GM23338 (cell line): ENCODE measurements around the gene GLCCI1. TPM values are rescaled to one million over a fixed set of nuclear protein-coding genes. Genes with fewer than 3 reads are reported as not detected.

Experiments used
- ATAC-seq: fragments of 200-7000 bp; cut with Tn5 transposase; 3 replicates; pipeline ENCODE4 v1.9.1; 2020
- DNase-seq: peaks from one replicate; pipeline ENCODE4 v3.0.0-alpha.2; 2015; ENCODE audit warnings: low spot score
- H2AFZ ChIP-seq: fragments of 200-600 bp; sonication (generic); 2 replicates; pipeline ENCODE4 v1.8.0; 2016; ENCODE audit warnings: antibody characterized with exemption, mild to moderate bottlenecking, moderate library complexity
- H3F3A ChIP-seq: fragments of 200-600 bp; sonication (generic); replicated peaks from 2 replicates; pipeline ENCODE4 v1.8.0; 2017; ENCODE audit warnings: antibody characterized with exemption, mixed run types, low read depth
- H3K27ac ChIP-seq: fragments of 200-600 bp; sonication (generic); 2 replicates; pipeline ENCODE4 v1.6.1; 2016; ENCODE audit warnings: low read depth
- H3K27me3 ChIP-seq: fragments of 200-600 bp; sonication (generic); 2 replicates; pipeline ENCODE4 v1.8.0; 2016; ENCODE audit warnings: mild to moderate bottlenecking, mixed run types, moderate library complexity; ENCODE audit not compliant: insufficient read depth
- H3K36me3 ChIP-seq: fragments of 200-600 bp; sonication (generic); 2 replicates; pipeline ENCODE4 v1.8.0; 2016; ENCODE audit warnings: mild to moderate bottlenecking; ENCODE audit not compliant: insufficient read depth
- H3K4me1 ChIP-seq: fragments of 200-600 bp; sonication (generic); 2 replicates; pipeline ENCODE4 v1.8.0; 2016; ENCODE audit warnings: mild to moderate bottlenecking, moderate library complexity; ENCODE audit not compliant: insufficient read depth
- H3K4me2 ChIP-seq: fragments of 200-600 bp; sonication (generic); 2 replicates; pipeline ENCODE4 v1.7.1; 2017; ENCODE audit warnings: mixed run types
- H3K4me3 ChIP-seq: fragments of 200-600 bp; sonication (generic); 2 replicates; pipeline ENCODE4 v1.6.1; 2016; ENCODE audit warnings: mixed run types
- H3K79me2 ChIP-seq: fragments of 200-600 bp; sonication (generic); replicated peaks from 2 replicates; pipeline ENCODE4 v1.8.0; 2017; ENCODE audit warnings: mild to moderate bottlenecking; ENCODE audit not compliant: insufficient read depth
- H3K9me2 ChIP-seq: fragments of 200-600 bp; sonication (generic); 2 replicates; pipeline ENCODE4 v1.8.0; 2017; ENCODE audit not compliant: insufficient read depth
- H4K20me1 ChIP-seq: fragments of 200-600 bp; sonication (generic); replicated peaks from 2 replicates; pipeline ENCODE4 v1.8.0; 2017; ENCODE audit warnings: mild to moderate bottlenecking; ENCODE audit not compliant: insufficient read depth
- H3K27ac Mint-ChIP-seq: 2 replicates; pipeline ENCODE4 v1.8.0; 2020; ENCODE audit warnings: inconsistent platforms, mild to moderate bottlenecking, moderate library complexity, mixed read lengths
- H3K27me3 Mint-ChIP-seq: 3 replicates; pipeline ENCODE4 v1.8.0; 2022; ENCODE audit warnings: low read depth, mild to moderate bottlenecking, moderate library complexity, mixed read lengths, inconsistent platforms; ENCODE audit not compliant: insufficient read depth, poor library complexity
- H3K36me3 Mint-ChIP-seq: 3 replicates; pipeline ENCODE4 v1.8.0; 2021; ENCODE audit warnings: low read depth, mild to moderate bottlenecking, inconsistent platforms, moderate library complexity, mixed read lengths
- H3K4me1 Mint-ChIP-seq: 3 replicates; pipeline ENCODE4 v1.8.0; 2020; ENCODE audit warnings: mild to moderate bottlenecking, inconsistent platforms, mixed read lengths
- H3K4me3 Mint-ChIP-seq: 3 replicates; pipeline ENCODE4 v1.8.0; 2021; ENCODE audit warnings: moderate library complexity, mild to moderate bottlenecking, inconsistent platforms, mixed read lengths
- H3K9me3 Mint-ChIP-seq: 3 replicates; pipeline ENCODE4 v1.8.0; 2020; ENCODE audit warnings: moderate library complexity, mild to moderate bottlenecking, inconsistent platforms, mixed read lengths
- CREB1 ChIP-seq: fragments of 250-450 bp; sonication (Bioruptor Pico); IDR thresholded peaks from 2 replicates; pipeline ENCODE4 v1.5.0; 2020; ENCODE audit warnings: low read depth, mild to moderate bottlenecking, moderate library complexity
- CTCF ChIP-seq, 2 experiments: fragments of 200-600 bp in 1 of 2; sonication (generic) in 1 of 2; conservative IDR thresholded peaks; 2 replicates each; pipeline versions ENCODE4 v1.5.1 to v1.6.1; 2016 to 2017; ENCODE audit warnings: antibody characterized with exemption in 2 of 2, low read depth in 2 of 2, mild to moderate bottlenecking in 2 of 2, moderate library complexity in 1 of 2
- ETS1 ChIP-seq: IDR thresholded peaks from 2 replicates; pipeline ENCODE4 v1.6.1; 2016; ENCODE audit warnings: antibody characterized with exemption
- JUNB ChIP-seq: IDR thresholded peaks from one replicate; pipeline ENCODE4 v1.6.1; 2016; ENCODE audit warnings: antibody characterized with exemption; ENCODE audit not compliant: unreplicated experiment
- POLR2AphosphoS5 ChIP-seq: IDR thresholded peaks from 2 replicates; pipeline ENCODE4 v1.6.1; 2016; ENCODE audit warnings: antibody characterized with exemption, low read depth
- REST ChIP-seq: IDR thresholded peaks from one replicate; pipeline ENCODE4 v1.6.1; 2018; ENCODE audit warnings: antibody characterized with exemption; ENCODE audit not compliant: unreplicated experiment
- STAT1 ChIP-seq: IDR thresholded peaks from one replicate; pipeline ENCODE4 v1.6.1; 2016; ENCODE audit warnings: antibody characterized with exemption; ENCODE audit not compliant: unreplicated experiment
- ZNF114 ChIP-seq: fragments of 250-450 bp; sonication (Bioruptor Pico); IDR thresholded peaks from 2 replicates; pipeline ENCODE4 v1.5.0; 2020; ENCODE audit warnings: mild to moderate bottlenecking, moderate library complexity
- ZNF331 ChIP-seq: fragments of 250-450 bp; sonication (Bioruptor Pico); IDR thresholded peaks from 2 replicates; pipeline ENCODE4 v1.5.0; 2020; ENCODE audit warnings: low read depth, mild to moderate bottlenecking, moderate library complexity
- polyA plus RNA-seq: library from polyadenylated mRNA; unstranded; fragments of >200 nt; fragmentation: Nextera tagmentation; extraction: Ambion mirVana; gene quantifications from 2 replicates; pipeline ENCODE4 v1.2.1, GENCODE V29; 2016
- total RNA-seq: library from RNA; depleted of rRNA; stranded (reverse); fragments of >200 nt; shearing (Covaris generic); gene quantifications from 2 replicates; pipeline ENCODE4 v1.2.3, GENCODE V29; 2014

The GLCCI1 gene
- total and polyA plus RNA-seq, 2 experiments from 2014 or later: 15.0 to 15.7 TPM

GRCh38 chr7:8089036-8089780 is 120.6 kb downstream of the GLCCI1 start (continued):
- TF ChIP-seq REST: no peak
- no peak for TF ChIP-seq POLR2AphosphoS5
- TF ChIP-seq JUNB: no peak
- TF ChIP-seq ZNF331: no peak
- no peak for TF ChIP-seq CREB1 (CRISPR knock-in tag)
- no peak for TF ChIP-seq ZNF114 (CRISPR knock-in tag)
- no peak for TF ChIP-seq ETS1
- TF ChIP-seq CTCF (conservative IDR thresholded peaks at IDR 0.05; ENCODE audit: low read depth in 2 of 2): no peak
- TF ChIP-seq STAT1: no peak

- Histone ChIP-seq H3K27ac (no peak overlapping the region), H3K36me3 (no peaks in the 10 kb centered on the region), H3K9me2 (peaks cover 2% of the 10 kb centered on the region; the same call in 1 of the 2 replicates), H3K4me1 (no peaks in the 10 kb centered on the region), H2AFZ (no peak overlapping the region), H3K4me3 (no peak overlapping the region), H4K20me1 (no peaks in the 10 kb centered on the region), H3K4me2 (no peak overlapping the region), H3K27me3 (no peaks in the 10 kb centered on the region), H3F3A (no peaks in the 10 kb centered on the region), H3K79me2 (no peaks in the 10 kb centered on the region)
- no peaks in the 10 kb centered on the region for H3K4me1 Mint-ChIP-seq
- H3K36me3 Mint-ChIP-seq: peaks cover 12% of the 10 kb centered on the region
- no peak overlapping the region for H3K4me3 Mint-ChIP-seq
- DNase-seq (no peak), ATAC-seq (no peak)
- H3K9me3 Mint-ChIP-seq: peaks cover 5% of the 10 kb centered on the region
- H3K27ac Mint-ChIP-seq: no peak overlapping the region
- H3K27me3 Mint-ChIP-seq: peaks cover 2% of the 10 kb centered on the region
- TF ChIP-seq ETS1: no peak
Measured at GRCh38 chr7:8092140-8092539, 123.5 kb downstream of the GLCCI1 start.
